GM23248 (cell line): ENCODE results near the gene USP28.

Experiments used
- EZH2 ChIP-seq: fragments of 200-600 bp; sonication (generic); IDR thresholded peaks from 2 replicates; pipeline ENCODE4 v1.6.1; 2018; ENCODE audit warnings: antibody characterized with exemption, mild to moderate bottlenecking; ENCODE audit not compliant: insufficient read depth, poor library complexity, severe bottlenecking
- EZH2phosphoT487 ChIP-seq: fragments of 200-600 bp; sonication (generic); IDR thresholded peaks from 2 replicates; pipeline ENCODE4 v1.6.1; 2018; ENCODE audit warnings: antibody characterized with exemption, moderate library complexity, mild to moderate bottlenecking, low read depth; ENCODE audit not compliant: insufficient read depth

- TF ChIP-seq EZH2 (no peak), EZH2phosphoT487 (no peak)
These were observed 122.4 kb downstream of the USP28 start for GRCh38 chr11:113752932-113753331.
